Muscle of leg (tissue), 11 donors: Measurements from ENCODE around the gene CSF1R. TPM values are rescaled to one million over a fixed set of nuclear protein-coding genes. Genes with fewer than 3 reads are reported as not detected.

Source experiments
- DNase-seq: peaks from one replicate; pipeline ENCODE4 v3.0.0; 2013
- H3K27ac ChIP-seq: one replicate; pipeline ENCODE4 v1.5.1; 2013; ENCODE audit warnings: mild to moderate bottlenecking, low read length, control low read depth
- H3K27me3 ChIP-seq: one replicate; pipeline ENCODE4 v1.6.1; 2013; ENCODE audit warnings: low read length; ENCODE audit not compliant: control insufficient read depth, insufficient read depth
- H3K36me3 ChIP-seq: one replicate; pipeline ENCODE4 v1.6.1; 2013; ENCODE audit warnings: low read length; ENCODE audit not compliant: control insufficient read depth, insufficient read depth
- H3K4me1 ChIP-seq: one replicate; pipeline ENCODE4 v1.6.1; 2013; ENCODE audit warnings: low read length; ENCODE audit not compliant: control insufficient read depth, insufficient read depth
- H3K4me3 ChIP-seq: one replicate; pipeline ENCODE4 v1.5.1; 2013; ENCODE audit warnings: low read length, control low read depth
- H3K9me3 ChIP-seq: replicated peaks from 2 replicates; pipeline ENCODE4 v1.6.1; 2013; ENCODE audit warnings: low read depth, low read length; ENCODE audit not compliant: control insufficient read depth
- WGBS: methylation state at CpG from one replicate; pipeline ENCODE4 v1.1.5; 2013; ENCODE audit warnings: missing lambda C conversion rate; ENCODE audit not compliant: insufficient coverage; 5-methylcytosine and 5-hydroxymethylcytosine counted together
- polyA plus RNA-seq, 8 donors: library from polyadenylated mRNA; unstranded; fragments of 120-200 nt; gene quantifications; one replicate each; pipeline versions ENCODE4 v1.2.1 to v1.2.3, GENCODE V29; 2013; ENCODE audit warnings: inconsistent platforms in 1 of 8, low replicate concordance in 1 of 8; ENCODE audit not compliant: insufficient read length in 8 of 8, insufficient read depth in 1 of 8
- total RNA-seq: library from RNA; stranded (reverse); fragments of 120-200 nt; gene quantifications from one replicate; pipeline ENCODE4 v1.2.4, GENCODE V29; 2013

CSF1R gene
- total and polyA plus RNA-seq, 9 donors = 9.2 to 34.5 (median 27.3) TPM

- H3K4me3 ChIP-seq = no peak overlapping the region
- no peak overlapping the region for H3K27ac ChIP-seq
- H3K4me1 ChIP-seq = no peaks in the 10 kb centered on the region
- peaks cover 60% of the 10 kb centered on the region for H3K36me3 ChIP-seq
- peaks cover 15% of the 10 kb centered on the region for H3K9me3 ChIP-seq
- H3K27me3 ChIP-seq = no peaks in the 10 kb centered on the region
- DNase-seq = no peak
- WGBS = no CpG with 5 or more reads among the region's 3 CpGs
Observed at GRCh38 chr5:150015415-150015814, 70.9 kb downstream of the CSF1R start.

- no peak for DNase-seq
- Histone ChIP-seq H3K36me3 (peaks cover 62% of the 10 kb centered on the region), H3K9me3 (peaks cover 15% of the 10 kb centered on the region), H3K27me3 (no peaks in the 10 kb centered on the region), H3K4me1 (no peaks in the 10 kb centered on the region), H3K4me3 (no peak overlapping the region), H3K27ac (no peak overlapping the region)
- 100% methylated on average over 1 of the region's 3 CpGs for WGBS
Observed at GRCh38 chr5:150014456-150014855, 71.9 kb downstream of the CSF1R start.

GRCh38 chr5:150013931-150014330, 72.4 kb downstream of the CSF1R start:
- WGBS = 94% methylated on average over 3 of the region's 4 CpGs
- DNase-seq = no peak
- no peak overlapping the region for H3K4me3 ChIP-seq
- H3K36me3 ChIP-seq = peaks cover 60% of the 10 kb centered on the region
- peaks cover 15% of the 10 kb centered on the region for H3K9me3 ChIP-seq
- H3K27me3 ChIP-seq = no peaks in the 10 kb centered on the region
- no peaks in the 10 kb centered on the region for H3K4me1 ChIP-seq
- H3K27ac ChIP-seq = no peak overlapping the region

GRCh38 chr5:150009671-150010387, 76.5 kb downstream of the CSF1R start:
- H3K9me3 ChIP-seq = peaks cover 4% of the 10 kb centered on the region
- H3K36me3 ChIP-seq = peaks cover 52% of the 10 kb centered on the region
- no peak overlapping the region for H3K4me3 ChIP-seq
- no peak overlapping the region for H3K27ac ChIP-seq
- DNase-seq = no peak
- WGBS = 85% methylated on average over 6 of the region's 6 CpGs
- H3K27me3 ChIP-seq = no peaks in the 10 kb centered on the region
- H3K4me1 ChIP-seq = no peaks in the 10 kb centered on the region

GRCh38 chr5:150007050-150007449, 79.3 kb downstream of the CSF1R start:
- Histone ChIP-seq H3K36me3 (peaks cover 42% of the 10 kb centered on the region), H3K9me3 (no peaks in the 10 kb centered on the region), H3K4me3 (no peak overlapping the region), H3K27me3 (no peaks in the 10 kb centered on the region), H3K4me1 (peaks cover 2% of the 10 kb centered on the region), H3K27ac (no peak overlapping the region)
- DNase-seq = no peak

- Histone ChIP-seq H3K9me3 (no peaks in the 10 kb centered on the region), H3K27me3 (no peaks in the 10 kb centered on the region), H3K4me3 (no peak overlapping the region), H3K36me3 (peaks cover 41% of the 10 kb centered on the region), H3K27ac (no peak overlapping the region), H3K4me1 (peaks cover 8% of the 10 kb centered on the region)
- no CpG with 5 or more reads among the region's 4 CpGs for WGBS
- no peak for DNase-seq
Observed at GRCh38 chr5:150006318-150006717, 80.0 kb downstream of the CSF1R start.

Other genes starting within 250 kb of the CSF1R start
- not detected for gene PDE6A, start 141.8 kb downstream of the CSF1R start, total RNA-seq
- gene PDE6A, start 141.8 kb downstream of the CSF1R start, polyA plus RNA-seq = under 1 TPM in 6 of 8 donors, not detected in 2; 0.03 to 0.35 (median 0.08) TPM
- 11.9 TPM for gene SLC26A2, start 125.8 kb downstream of the CSF1R start, total RNA-seq
- 10 to 100 TPM in 6 of 8 donors, 1 to 10 TPM in 2; 8.6 to 14.5 (median 10.3) TPM for gene SLC26A2, start 125.8 kb downstream of the CSF1R start, polyA plus RNA-seq
- gene TIGD6, start 85.9 kb downstream of the CSF1R start, total RNA-seq = 3.5 TPM
- gene TIGD6, start 85.9 kb downstream of the CSF1R start, polyA plus RNA-seq = 1 to 10 TPM; 1.7 to 3.2 (median 2.6) TPM
- gene HMGXB3, start 85.8 kb downstream of the CSF1R start, total RNA-seq = 14.5 TPM
- gene HMGXB3, start 85.8 kb downstream of the CSF1R start, polyA plus RNA-seq = 10 to 100 TPM; 14.2 to 25.4 (median 18.2) TPM
- 109 TPM for gene PDGFRB, start 69.3 kb upstream of the CSF1R start, total RNA-seq
- 100 to 1,000 TPM; 111 to 152 (median 129) TPM for gene PDGFRB, start 69.3 kb upstream of the CSF1R start, polyA plus RNA-seq
- gene CDX1, start 80.2 kb upstream of the CSF1R start, total RNA-seq = 0.27 TPM
- gene CDX1, start 80.2 kb upstream of the CSF1R start, polyA plus RNA-seq = 1 to 10 TPM in 2 of 8 donors, under 1 TPM in 6; 0.12 to 6.0 (median 0.33) TPM
- 0.35 TPM for gene SLC6A7, start 103.5 kb upstream of the CSF1R start, total RNA-seq
- gene SLC6A7, start 103.5 kb upstream of the CSF1R start, polyA plus RNA-seq = 1 to 10 TPM in 2 of 8 donors, under 1 TPM in 6; 0.31 to 1.3 (median 0.76) TPM
- 48.8 TPM for gene CAMK2A, start 203.2 kb upstream of the CSF1R start, total RNA-seq
- gene CAMK2A, start 203.2 kb upstream of the CSF1R start, polyA plus RNA-seq = 10 to 100 TPM; 38.5 to 79.9 (median 62.0) TPM
- gene ARSI, start 216.4 kb upstream of the CSF1R start, total RNA-seq = 6.8 TPM
- gene ARSI, start 216.4 kb upstream of the CSF1R start, polyA plus RNA-seq = 10 to 100 TPM in 3 of 8 donors, 1 to 10 TPM in 5; 6.3 to 11.7 (median 9.5) TPM